HEK293 (cell line): ENCODE measurements around the gene NOPCHAP1.
A peak's percentile ranks its signal among the peaks of the same experiment; 100 is the strongest.

ENCODE experiments used
- CTCF ChIA-PET: fragments of 350-600 bp; formaldehyde crosslinking; extraction: SDS; loops from one replicate; lab custom pipeline; 2021; ENCODE audit warnings: antibody characterized with exemption; lab: Yijun Ruan, JAX
- POLR2A ChIA-PET: fragments of 300-600 bp; formaldehyde crosslinking; extraction: SDS; loops from one replicate; lab custom pipeline; 2020; ENCODE audit warnings: antibody characterized with exemption, inconsistent platforms; lab: Yijun Ruan, JAX
- H3K27ac ChIP-seq: fragments of 200-500 bp; sonication (Bioruptor generic); 2 replicates; pipeline ENCODE4 v1.5.1; 2014; ENCODE audit warnings: low read depth, low read length, control low read depth, inconsistent platforms; ENCODE audit errors: extremely low read depth
- H3K36me3 ChIP-seq, 2 experiments: fragments of 200-500 bp in 1 of 2; sonication (Bioruptor generic) in 1 of 2; 1 replicate in 1 of 2; 2 replicates in 1 of 2; pipeline ENCODE4 v1.5.1; 2014 to 2017; ENCODE audit warnings: inconsistent platforms in 2 of 2, low read length in 2 of 2; ENCODE audit not compliant: control insufficient read depth in 2 of 2, insufficient read depth in 1 of 2
- H3K4me1 ChIP-seq: fragments of 200-500 bp; sonication (Bioruptor generic); 2 replicates; pipeline ENCODE4 v1.5.1; 2014; ENCODE audit warnings: mild to moderate bottlenecking, low read length, inconsistent platforms; ENCODE audit not compliant: control insufficient read depth, insufficient read depth
- H3K4me3 ChIP-seq: 2 replicates; pipeline ENCODE4 v1.5.1; 2011; ENCODE audit warnings: low read depth, mild to moderate bottlenecking, control low read depth, low read length, moderate library complexity
- H3K9me3 ChIP-seq: fragments of 200-500 bp; sonication (Bioruptor generic); 2 replicates; pipeline ENCODE4 v1.5.1; 2014; ENCODE audit warnings: low read depth, low read length, inconsistent platforms; ENCODE audit not compliant: control insufficient read depth, insufficient read depth
- IKZF3 ChIP-seq: fragments of 450-650 bp; IDR thresholded peaks from 2 replicates; pipeline ENCODE4 v1.5.0; 2018; ENCODE audit warnings: missing biosample characterization, mild to moderate bottlenecking, missing genetic modification characterization, moderate library complexity
- KLF7 ChIP-seq: fragments of 450-650 bp; formaldehyde crosslinking; IDR thresholded peaks from 2 replicates; pipeline ENCODE4 v1.5.1; 2016; ENCODE audit warnings: missing biosample characterization, missing genetic modification characterization, borderline replicate concordance
- MZF1 ChIP-seq: fragments of 450-650 bp; formaldehyde crosslinking; IDR thresholded peaks from 2 replicates; pipeline ENCODE4 v1.5.1; 2017; ENCODE audit warnings: missing biosample characterization, missing genetic modification characterization, borderline replicate concordance
- SCRT1 ChIP-seq: fragments of 450-650 bp; formaldehyde crosslinking; IDR thresholded peaks from 2 replicates; pipeline ENCODE4 v1.5.1; 2016; ENCODE audit warnings: missing biosample characterization, missing genetic modification characterization, borderline replicate concordance
- SP7 ChIP-seq: fragments of 450-650 bp; formaldehyde crosslinking; IDR thresholded peaks from 2 replicates; pipeline ENCODE4 v1.5.1; 2016; ENCODE audit warnings: missing biosample characterization, missing genetic modification characterization
- ZBTB1 ChIP-seq: fragments of 450-650 bp; formaldehyde crosslinking; IDR thresholded peaks from 2 replicates; pipeline ENCODE4 v1.5.1; 2016; ENCODE audit warnings: missing biosample characterization, missing genetic modification characterization
- ZEB2 ChIP-seq: fragments of 450-650 bp; formaldehyde crosslinking; IDR thresholded peaks from 2 replicates; pipeline ENCODE4 v1.5.1; 2016; ENCODE audit warnings: missing biosample characterization, missing genetic modification characterization
- ZFHX2 ChIP-seq: fragments of 450-650 bp; formaldehyde crosslinking; conservative IDR thresholded peaks from 2 replicates; pipeline ENCODE4 v1.5.1; 2016; ENCODE audit warnings: missing biosample characterization, missing genetic modification characterization
- ZNF114 ChIP-seq: fragments of 450-650 bp; formaldehyde crosslinking; IDR thresholded peaks from 2 replicates; pipeline ENCODE4 v1.5.0; 2017; ENCODE audit warnings: missing biosample characterization, missing genetic modification characterization
- ZNF121 ChIP-seq: fragments of 450-650 bp; formaldehyde crosslinking; IDR thresholded peaks from 2 replicates; pipeline ENCODE4 v1.5.1; 2016; ENCODE audit warnings: missing biosample characterization, missing genetic modification characterization
- ZNF133 ChIP-seq: fragments of 450-650 bp; formaldehyde crosslinking; IDR thresholded peaks from 2 replicates; pipeline ENCODE4 v1.5.1; 2016; ENCODE audit warnings: missing biosample characterization, missing genetic modification characterization
- ZNF169 ChIP-seq: fragments of 450-650 bp; formaldehyde crosslinking; IDR thresholded peaks from 2 replicates; pipeline ENCODE4 v1.5.1; 2016; ENCODE audit warnings: missing biosample characterization, missing genetic modification characterization
- ZNF221 ChIP-seq: fragments of 450-650 bp; formaldehyde crosslinking; IDR thresholded peaks from 2 replicates; pipeline ENCODE4 v1.5.1; 2017; ENCODE audit warnings: missing biosample characterization, missing genetic modification characterization, borderline replicate concordance
- ZNF248 ChIP-seq: fragments of 450-650 bp; formaldehyde crosslinking; IDR thresholded peaks from 2 replicates; pipeline ENCODE4 v1.5.1; 2017; ENCODE audit warnings: missing biosample characterization, missing genetic modification characterization
- ZNF654 ChIP-seq: fragments of 450-650 bp; formaldehyde crosslinking; IDR thresholded peaks from 2 replicates; pipeline ENCODE4 v1.5.1; 2016; ENCODE audit warnings: low read depth, missing biosample characterization, missing genetic modification characterization
- ZNF658 ChIP-seq: fragments of 450-650 bp; formaldehyde crosslinking; IDR thresholded peaks from 2 replicates; pipeline ENCODE4; 2016; ENCODE audit warnings: missing biosample characterization, missing genetic modification characterization
- ZNF660 ChIP-seq: fragments of 450-650 bp; IDR thresholded peaks from 2 replicates; pipeline ENCODE4 v1.5.1; 2018; ENCODE audit warnings: missing biosample characterization, mild to moderate bottlenecking, missing genetic modification characterization
- ZNF707 ChIP-seq: fragments of 450-650 bp; formaldehyde crosslinking; IDR thresholded peaks from 2 replicates; pipeline ENCODE4 v1.5.1; 2016; ENCODE audit warnings: missing biosample characterization, missing genetic modification characterization
- TF ChIP-seq, protein P1 (sequence below): fragments of 450-650 bp; formaldehyde crosslinking; IDR thresholded peaks from 2 replicates; pipeline ENCODE4 v1.5.1; 2017; ENCODE audit warnings: missing biosample characterization, missing genetic modification characterization
- TF ChIP-seq, protein P2 (sequence below): fragments of 450-650 bp; formaldehyde crosslinking; IDR thresholded peaks from 2 replicates; pipeline ENCODE4 v1.5.1; 2017; ENCODE audit warnings: missing biosample characterization, missing genetic modification characterization
- TF ChIP-seq, protein P3 (sequence below): fragments of 450-650 bp; formaldehyde crosslinking; IDR thresholded peaks from 2 replicates; pipeline ENCODE4 v1.5.1; 2016; ENCODE audit warnings: missing biosample characterization, missing genetic modification characterization
- TF ChIP-seq, protein P4 (sequence below): fragments of 450-650 bp; formaldehyde crosslinking; IDR thresholded peaks from 2 replicates; pipeline ENCODE4 v1.5.1; 2016; ENCODE audit warnings: missing biosample characterization, missing genetic modification characterization
- TF ChIP-seq, protein P5 (sequence below): fragments of 450-650 bp; formaldehyde crosslinking; IDR thresholded peaks from 2 replicates; pipeline ENCODE4 v1.5.1; 2016; ENCODE audit warnings: missing biosample characterization, missing genetic modification characterization, low read depth

NOPCHAP1 gene

DNA sequence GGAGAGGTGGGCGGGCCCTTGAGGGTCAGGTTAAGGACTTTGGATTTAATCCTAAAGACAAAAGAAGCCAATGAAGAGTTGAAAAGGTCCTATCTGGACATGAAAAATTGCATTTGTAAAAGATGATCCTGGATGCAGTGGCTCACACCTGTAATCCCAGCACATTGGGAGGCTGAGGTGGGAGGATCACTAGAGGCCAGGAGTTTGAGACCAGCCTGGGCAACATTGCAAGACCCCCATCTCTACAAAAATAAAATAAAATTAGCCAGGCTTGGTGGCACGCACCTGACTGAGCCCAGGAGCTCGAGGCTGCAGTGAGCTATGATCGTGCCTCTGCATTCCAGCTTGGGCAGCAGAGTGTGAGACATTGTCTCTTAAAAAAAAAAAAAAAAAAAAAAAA is 25.7 kb upstream of the NOPCHAP1 start:
- TF ChIP-seq, protein P1, sequence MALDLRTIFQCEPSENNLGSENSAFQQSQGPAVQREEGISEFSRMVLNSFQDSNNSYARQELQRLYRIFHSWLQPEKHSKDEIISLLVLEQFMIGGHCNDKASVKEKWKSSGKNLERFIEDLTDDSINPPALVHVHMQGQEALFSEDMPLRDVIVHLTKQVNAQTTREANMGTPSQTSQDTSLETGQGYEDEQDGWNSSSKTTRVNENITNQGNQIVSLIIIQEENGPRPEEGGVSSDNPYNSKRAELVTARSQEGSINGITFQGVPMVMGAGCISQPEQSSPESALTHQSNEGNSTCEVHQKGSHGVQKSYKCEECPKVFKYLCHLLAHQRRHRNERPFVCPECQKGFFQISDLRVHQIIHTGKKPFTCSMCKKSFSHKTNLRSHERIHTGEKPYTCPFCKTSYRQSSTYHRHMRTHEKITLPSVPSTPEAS (tag by site-specific recombination) = no peak
- TF ChIP-seq ZNF169 (no peak), ZNF121 (tag by site-specific recombination) (0 out of 2 replicates have a peak, but pooled peaks have one; percentile 61)
- H3K27ac ChIP-seq = no peak overlapping the region
- POLR2A ChIA-PET = interaction anchor here (2.5 kb wide), 1 partner anchor 26 kb away, joined by 12 read pairs; the partner anchor contains the start of gene NOPCHAP1
- no peaks in the 10 kb centered on the region for H3K36me3 ChIP-seq
- no peaks in the 10 kb centered on the region for H3K9me3 ChIP-seq
- H3K4me1 ChIP-seq = peaks cover 8% of the 10 kb centered on the region
- CTCF ChIA-PET = interaction anchor here (0.7 to 1.4 kb wide), 2 partner anchors 60 to 579 kb away, joined by 3 to 4 read pairs; no protein-coding TSS in a partner anchor
- H3K4me3 ChIP-seq = no peak overlapping the region

DNA sequence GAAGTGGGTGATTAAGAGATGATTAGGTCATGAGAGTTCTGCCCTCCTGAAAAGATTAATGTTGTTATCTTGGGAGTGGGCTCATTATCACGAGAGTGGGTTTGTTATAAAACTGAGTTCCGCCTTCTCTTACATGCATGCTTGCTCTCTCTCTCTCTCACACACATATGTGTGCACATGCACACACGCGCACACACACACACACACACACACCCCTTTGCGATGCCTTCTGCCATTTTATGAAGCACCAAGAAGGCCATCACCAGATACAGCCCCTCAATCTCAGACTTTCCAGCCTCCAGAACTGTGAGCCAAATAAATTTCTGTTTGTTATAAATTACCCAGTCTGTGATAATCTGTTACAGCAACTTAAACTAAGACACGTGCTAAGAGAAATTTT is 22.4 kb upstream of the NOPCHAP1 start:
- no peak overlapping the region for H3K27ac ChIP-seq
- no peaks in the 10 kb centered on the region for H3K36me3 ChIP-seq
- TF ChIP-seq, protein P2, sequence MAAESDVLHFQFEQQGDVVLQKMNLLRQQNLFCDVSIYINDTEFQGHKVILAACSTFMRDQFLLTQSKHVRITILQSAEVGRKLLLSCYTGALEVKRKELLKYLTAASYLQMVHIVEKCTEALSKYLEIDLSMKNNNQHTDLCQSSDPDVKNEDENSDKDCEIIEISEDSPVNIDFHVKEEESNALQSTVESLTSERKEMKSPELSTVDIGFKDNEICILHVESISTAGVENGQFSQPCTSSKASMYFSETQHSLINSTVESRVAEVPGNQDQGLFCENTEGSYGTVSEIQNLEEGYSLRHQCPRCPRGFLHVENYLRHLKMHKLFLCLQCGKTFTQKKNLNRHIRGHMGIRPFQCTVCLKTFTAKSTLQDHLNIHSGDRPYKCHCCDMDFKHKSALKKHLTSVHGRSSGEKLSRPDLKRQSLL = no peak
- TF ChIP-seq ZFHX2 (tag by site-specific recombination) = peak; percentile 36
- TF ChIP-seq, protein P1 (tag by site-specific recombination) = peak; percentile 57
- peaks cover 6% of the 10 kb centered on the region for H3K4me1 ChIP-seq
- CTCF ChIA-PET = interaction anchor here (0.6 to 0.8 kb wide), 2 partner anchors 505 to 1112 kb away, joined by 3 read pairs; no protein-coding TSS in a partner anchor
- H3K9me3 ChIP-seq = no peaks in the 10 kb centered on the region
- POLR2A ChIA-PET = no interaction called here
- H3K4me3 ChIP-seq = no peak overlapping the region

DNA sequence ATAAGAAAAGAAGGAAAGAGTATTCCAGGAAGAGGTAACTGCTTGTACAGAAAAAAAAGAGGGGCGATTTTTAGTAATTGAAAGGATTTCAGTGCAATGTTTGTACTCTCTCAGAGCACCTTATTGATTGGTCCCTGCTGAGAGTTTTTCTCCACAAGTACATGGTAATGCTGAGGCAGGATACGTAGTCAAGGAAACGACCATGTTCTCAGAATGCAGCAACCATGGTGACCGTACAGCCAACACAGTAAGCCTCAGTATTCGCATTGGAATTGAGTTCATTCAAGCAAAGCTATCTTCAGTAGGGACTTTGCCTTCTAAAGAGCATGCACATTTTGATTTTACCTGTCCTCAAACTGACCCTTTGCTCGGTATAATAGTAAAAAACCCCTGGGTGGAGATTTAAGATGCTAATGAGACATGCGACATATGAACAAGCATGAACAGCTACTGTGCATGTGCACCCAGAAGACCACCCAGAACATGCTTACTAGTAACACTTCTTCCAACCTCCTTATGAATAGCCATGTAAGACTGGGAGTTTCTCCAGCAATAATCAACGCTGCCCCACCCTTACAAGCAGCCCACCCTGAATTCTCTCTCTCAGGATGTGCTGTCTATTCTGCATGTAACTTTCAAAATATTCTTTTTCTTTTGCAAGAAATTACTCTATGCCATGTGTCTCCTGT is 21.8 kb upstream of the NOPCHAP1 start:
- CTCF ChIA-PET = interaction anchor here (0.8 kb wide), 1 partner anchor 1111 kb away, joined by 3 read pairs; no protein-coding TSS in a partner anchor
- Histone ChIP-seq H3K4me1 (peaks cover 2% of the 10 kb centered on the region), H3K9me3 (no peaks in the 10 kb centered on the region), H3K4me3 (no peak overlapping the region), H3K27ac (no peak overlapping the region), H3K36me3 (no peaks in the 10 kb centered on the region)
- POLR2A ChIA-PET = no interaction called here
- TF ChIP-seq SP7 (tag by site-specific recombination) (no peak), IKZF3 (tag by site-specific recombination) (no peak), MZF1 (tag by site-specific recombination) (no peak), ZNF658 (tag by site-specific recombination) (no peak), ZNF114 (tag by site-specific recombination) (no peak), ZBTB1 (no peak), ZNF221 (tag by site-specific recombination) (no peak), ZNF133 (tag by site-specific recombination) (no peak), ZNF654 (tag by site-specific recombination) (no peak), ZNF248 (no peak), KLF7 (tag by site-specific recombination) (no peak), ZNF707 (tag by site-specific recombination) (no peak), ZNF660 (no peak), ZEB2 (tag by site-specific recombination) (no peak), SCRT1 (tag by site-specific recombination) (no peak)
- TF ChIP-seq, protein P3, sequence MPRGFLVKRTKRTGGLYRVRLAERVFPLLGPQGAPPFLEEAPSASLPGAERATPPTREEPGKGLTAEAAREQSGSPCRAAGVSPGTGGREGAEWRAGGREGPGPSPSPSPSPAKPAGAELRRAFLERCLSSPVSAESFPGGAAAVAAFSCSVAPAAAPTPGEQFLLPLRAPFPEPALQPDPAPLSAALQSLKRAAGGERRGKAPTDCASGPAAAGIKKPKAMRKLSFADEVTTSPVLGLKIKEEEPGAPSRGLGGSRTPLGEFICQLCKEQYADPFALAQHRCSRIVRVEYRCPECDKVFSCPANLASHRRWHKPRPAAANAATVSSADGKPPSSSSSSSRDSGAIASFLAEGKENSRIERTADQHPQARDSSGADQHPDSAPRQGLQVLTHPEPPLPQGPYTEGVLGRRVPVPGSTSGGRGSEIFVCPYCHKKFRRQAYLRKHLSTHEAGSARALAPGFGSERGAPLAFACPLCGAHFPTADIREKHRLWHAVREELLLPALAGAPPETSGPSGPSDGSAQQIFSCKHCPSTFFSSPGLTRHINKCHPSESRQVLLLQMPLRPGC = no peak
- TF ChIP-seq, protein P4, sequence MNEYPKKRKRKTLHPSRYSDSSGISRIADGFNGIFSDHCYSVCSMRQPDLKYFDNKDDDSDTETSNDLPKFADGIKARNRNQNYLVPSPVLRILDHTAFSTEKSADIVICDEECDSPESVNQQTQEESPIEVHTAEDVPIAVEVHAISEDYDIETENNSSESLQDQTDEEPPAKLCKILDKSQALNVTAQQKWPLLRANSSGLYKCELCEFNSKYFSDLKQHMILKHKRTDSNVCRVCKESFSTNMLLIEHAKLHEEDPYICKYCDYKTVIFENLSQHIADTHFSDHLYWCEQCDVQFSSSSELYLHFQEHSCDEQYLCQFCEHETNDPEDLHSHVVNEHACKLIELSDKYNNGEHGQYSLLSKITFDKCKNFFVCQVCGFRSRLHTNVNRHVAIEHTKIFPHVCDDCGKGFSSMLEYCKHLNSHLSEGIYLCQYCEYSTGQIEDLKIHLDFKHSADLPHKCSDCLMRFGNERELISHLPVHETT (tag by site-specific recombination) = no peak
- TF ChIP-seq, protein P5, sequence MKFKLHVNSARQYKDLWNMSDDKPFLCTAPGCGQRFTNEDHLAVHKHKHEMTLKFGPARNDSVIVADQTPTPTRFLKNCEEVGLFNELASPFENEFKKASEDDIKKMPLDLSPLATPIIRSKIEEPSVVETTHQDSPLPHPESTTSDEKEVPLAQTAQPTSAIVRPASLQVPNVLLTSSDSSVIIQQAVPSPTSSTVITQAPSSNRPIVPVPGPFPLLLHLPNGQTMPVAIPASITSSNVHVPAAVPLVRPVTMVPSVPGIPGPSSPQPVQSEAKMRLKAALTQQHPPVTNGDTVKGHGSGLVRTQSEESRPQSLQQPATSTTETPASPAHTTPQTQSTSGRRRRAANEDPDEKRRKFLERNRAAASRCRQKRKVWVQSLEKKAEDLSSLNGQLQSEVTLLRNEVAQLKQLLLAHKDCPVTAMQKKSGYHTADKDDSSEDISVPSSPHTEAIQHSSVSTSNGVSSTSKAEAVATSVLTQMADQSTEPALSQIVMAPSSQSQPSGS = no peak
